GM19351 (cell line): ENCODE results near the gene CPZ.
"Not testable (repeated sequence)": the region's sequence is repeated elsewhere in the genome, so short reads cannot be mapped to it uniquely, and the experiment has no call there.

Experiments
- ATAC-seq: cut with Tn5 transposase; IDR thresholded peaks from one replicate; pipeline ENCODE4 v1.9.1; 2021; ENCODE audit warnings: mild to moderate bottlenecking, moderate library complexity; ENCODE audit not compliant: unreplicated experiment

CPZ gene

GRCh38 chr4:8556341-8557150, 36.0 kb upstream of the CPZ start:
- no peak for ATAC-seq

- ATAC-seq: no peak
Observed at GRCh38 chr4:8557151-8558076, 35.2 kb upstream of the CPZ start.

- ATAC-seq: no peak
Observed at GRCh38 chr4:8558080-8558960, 34.2 kb upstream of the CPZ start.

- ATAC-seq: no peak
Observed at GRCh38 chr4:8559011-8559410, 33.6 kb upstream of the CPZ start.

- no peak for ATAC-seq
Observed at GRCh38 chr4:8559524-8560264, 32.9 kb upstream of the CPZ start.

- ATAC-seq: no peak
Observed at GRCh38 chr4:8560265-8561047, 32.1 kb upstream of the CPZ start.

GRCh38 chr4:8564595-8564994, 28.0 kb upstream of the CPZ start:
- ATAC-seq: no peak

GRCh38 chr4:8568068-8568668, 24.4 kb upstream of the CPZ start:
- no peak for ATAC-seq

GRCh38 chr4:8570201-8570600, 22.4 kb upstream of the CPZ start:
- no peak for ATAC-seq

- ATAC-seq: no peak
Observed at GRCh38 chr4:8571702-8572685, 20.6 kb upstream of the CPZ start.

- ATAC-seq: no peak
Observed at GRCh38 chr4:8573266-8573665, 19.3 kb upstream of the CPZ start.

GRCh38 chr4:8574796-8575370, 17.7 kb upstream of the CPZ start:
- ATAC-seq: no peak

- ATAC-seq: no peak
Observed at GRCh38 chr4:8575457-8575856, 17.1 kb upstream of the CPZ start.

GRCh38 chr4:8576591-8576990, 16.0 kb upstream of the CPZ start:
- ATAC-seq: not testable (repeated sequence)

GRCh38 chr4:8577046-8577445, 15.5 kb upstream of the CPZ start:
- ATAC-seq: no peak

GRCh38 chr4:8577972-8578371, 14.6 kb upstream of the CPZ start:
- ATAC-seq: no peak

- ATAC-seq: no peak
Observed at GRCh38 chr4:8578717-8579116, 13.8 kb upstream of the CPZ start.
